ENCODE data around the gene SAMD7.
A peak's percentile ranks its signal among the peaks of the same experiment; 100 is the strongest.

Gene SAMD7

GRCh38 chr3:169913323-169913722, 2.0 kb downstream of the SAMD7 start:
- no peak for DNase-seq (ENCODE audit: low spot score)

- DNase-seq (ENCODE audit: low spot score) = no peak
Measured at GRCh38 chr3:169914321-169914720, 2.9 kb downstream of the SAMD7 start.

- DNase-seq (ENCODE audit: low spot score) = no peak
Measured at GRCh38 chr3:169923189-169923588, 11.8 kb downstream of the SAMD7 start.

GRCh38 chr3:169923831-169924230, 12.5 kb downstream of the SAMD7 start:
- no peak for DNase-seq (ENCODE audit: low spot score)

- no peak for DNase-seq (ENCODE audit: low spot score)
Measured at GRCh38 chr3:169929830-169930519, 18.6 kb downstream of the SAMD7 start.

- DNase-seq (ENCODE audit: low spot score) = no peak
Measured at GRCh38 chr3:169930843-169931242, 19.5 kb downstream of the SAMD7 start.

- no peak for DNase-seq (ENCODE audit: low spot score)
Measured at GRCh38 chr3:169931747-169932520, 20.6 kb downstream of the SAMD7 start.

- no peak for DNase-seq (ENCODE audit: low spot score)
Measured at GRCh38 chr3:169939320-169939719, 27.9 kb downstream of the SAMD7 start.

GRCh38 chr3:169939751-169940150, 28.4 kb downstream of the SAMD7 start:
- no peak for DNase-seq (ENCODE audit: low spot score)

- no peak for DNase-seq (ENCODE audit: low spot score)
Measured at GRCh38 chr3:169940470-169941181, 29.3 kb downstream of the SAMD7 start.

- DNase-seq (ENCODE audit: low spot score) = no peak
Measured at GRCh38 chr3:169945313-169945712, 33.9 kb downstream of the SAMD7 start.

GRCh38 chr3:169946336-169946735, 35.0 kb downstream of the SAMD7 start:
- DNase-seq (ENCODE audit: low spot score) = no peak

GRCh38 chr3:169948559-169949448, 37.4 kb downstream of the SAMD7 start:
- no peak for DNase-seq (ENCODE audit: low spot score)

GRCh38 chr3:169952045-169952444, 40.7 kb downstream of the SAMD7 start:
- no peak for DNase-seq (ENCODE audit: low spot score)

- no peak for DNase-seq (ENCODE audit: low spot score)
Measured at GRCh38 chr3:169953462-169954141, 42.2 kb downstream of the SAMD7 start.

- DNase-seq (ENCODE audit: low spot score) = no peak
Measured at GRCh38 chr3:169954142-169954756, 42.9 kb downstream of the SAMD7 start.

GRCh38 chr3:169955406-169955805, 44.0 kb downstream of the SAMD7 start:
- no peak for DNase-seq (ENCODE audit: low spot score)

- no peak for DNase-seq (ENCODE audit: low spot score)
Measured at GRCh38 chr3:169964176-169964575, 52.8 kb downstream of the SAMD7 start.

- no peak for DNase-seq (ENCODE audit: low spot score)
Measured at GRCh38 chr3:169965562-169966427, 54.4 kb downstream of the SAMD7 start.

GRCh38 chr3:169966428-169966950, 55.1 kb downstream of the SAMD7 start, which contains the start of gene SEC62:
SEC62 (plus strand) TSS chr3:169966807; CDS start chr3:169966823, 16 bp downstream.
- peak; percentile 98 for DNase-seq (ENCODE audit: low spot score)

All from left forelimb (tissue), 1 donor.